ENCODE data around the gene DNAH14.

DNA sequence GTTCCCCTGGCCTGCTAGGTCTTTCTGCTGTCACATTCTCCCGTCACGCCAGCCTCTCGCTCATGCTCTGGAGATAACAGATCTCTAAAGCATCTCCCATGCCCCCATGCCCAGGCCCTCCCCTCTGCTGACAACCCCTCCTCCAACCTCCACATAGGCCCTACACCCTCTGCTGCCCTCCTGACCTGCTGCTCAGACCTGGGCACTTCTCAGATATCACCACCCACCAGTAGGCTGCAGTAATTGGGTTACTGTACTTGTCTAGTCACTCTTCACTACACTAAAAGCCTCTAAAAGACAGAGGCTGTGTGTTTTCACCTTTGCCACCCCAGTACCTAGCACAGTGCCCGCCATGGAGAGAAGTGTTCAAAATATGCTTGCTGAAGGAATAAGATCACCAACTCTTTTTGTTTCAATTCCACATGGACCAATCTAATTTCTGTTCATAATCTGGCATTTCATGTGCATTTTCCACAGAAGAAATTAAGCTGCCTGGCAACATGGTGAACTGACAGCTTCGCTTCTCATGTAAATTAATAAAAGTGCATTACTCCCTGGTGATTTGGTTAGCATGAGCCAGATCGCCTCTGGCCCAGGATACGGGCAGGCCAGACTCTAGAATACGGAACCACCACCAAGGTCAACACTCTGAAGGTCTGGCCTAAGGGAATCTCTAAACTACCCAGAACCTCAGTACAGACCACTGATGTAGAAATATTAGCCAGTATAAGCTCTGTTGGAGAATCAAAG lies 477.7 kb downstream of the DNAH14 start:
- TF ChIP-seq, protein P1, sequence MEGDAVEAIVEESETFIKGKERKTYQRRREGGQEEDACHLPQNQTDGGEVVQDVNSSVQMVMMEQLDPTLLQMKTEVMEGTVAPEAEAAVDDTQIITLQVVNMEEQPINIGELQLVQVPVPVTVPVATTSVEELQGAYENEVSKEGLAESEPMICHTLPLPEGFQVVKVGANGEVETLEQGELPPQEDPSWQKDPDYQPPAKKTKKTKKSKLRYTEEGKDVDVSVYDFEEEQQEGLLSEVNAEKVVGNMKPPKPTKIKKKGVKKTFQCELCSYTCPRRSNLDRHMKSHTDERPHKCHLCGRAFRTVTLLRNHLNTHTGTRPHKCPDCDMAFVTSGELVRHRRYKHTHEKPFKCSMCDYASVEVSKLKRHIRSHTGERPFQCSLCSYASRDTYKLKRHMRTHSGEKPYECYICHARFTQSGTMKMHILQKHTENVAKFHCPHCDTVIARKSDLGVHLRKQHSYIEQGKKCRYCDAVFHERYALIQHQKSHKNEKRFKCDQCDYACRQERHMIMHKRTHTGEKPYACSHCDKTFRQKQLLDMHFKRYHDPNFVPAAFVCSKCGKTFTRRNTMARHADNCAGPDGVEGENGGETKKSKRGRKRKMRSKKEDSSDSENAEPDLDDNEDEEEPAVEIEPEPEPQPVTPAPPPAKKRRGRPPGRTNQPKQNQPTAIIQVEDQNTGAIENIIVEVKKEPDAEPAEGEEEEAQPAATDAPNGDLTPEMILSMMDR (IDR thresholded peaks at IDR 0.05 in 4 of 5, conservative IDR thresholded peaks at IDR 0.05 in 1 of 5), result no peak
- TF ChIP-seq POLR2A (IDR thresholded peaks at IDR 0.05), result no peak
